T-helper 1 cell treated with Interleukin-12 subunit alpha and Interleukin-12 subunit beta and Interleukin-4 antibody, amounts not matched to agents 30 μg/mL and 1 μg/mL, for 36 hours (primary cell): ENCODE data around the gene NGB.
"Not testable (repeated sequence)": the region's sequence is repeated elsewhere in the genome, so short reads cannot be mapped to it uniquely, and the experiment has no call there.

Experiments
- H3K27ac Mint-ChIP-seq: one replicate; pipeline ENCODE4 v1.8.0; 2021; ENCODE audit warnings: mild to moderate bottlenecking, mixed read lengths
- H3K27me3 Mint-ChIP-seq: one replicate; pipeline ENCODE4 v1.8.0; 2021; ENCODE audit warnings: low read depth, mixed read lengths
- H3K36me3 Mint-ChIP-seq: one replicate; pipeline ENCODE4 v1.8.0; 2021; ENCODE audit warnings: low read depth, mixed read lengths
- H3K4me1 Mint-ChIP-seq: one replicate; pipeline ENCODE4 v1.8.0; 2021; ENCODE audit warnings: low read depth, mixed read lengths
- H3K4me3 Mint-ChIP-seq: one replicate; pipeline ENCODE4 v1.8.0; 2021; ENCODE audit warnings: mild to moderate bottlenecking, moderate library complexity, mixed read lengths
- H3K9me3 Mint-ChIP-seq: one replicate; pipeline ENCODE4 v1.8.0; 2021; ENCODE audit warnings: mixed read lengths

The NGB gene

GRCh38 chr14:77271113-77271710, at the start of gene NGB:
NGB (minus strand) TSS chr14:77271206; CDS start chr14:77270937, 269 bp downstream.
- H3K4me3 Mint-ChIP-seq, result no peak within 1 kb of the TSS
- H3K36me3 Mint-ChIP-seq, result no peaks in the 10 kb centered on the region
- peaks cover 2% of the 10 kb centered on the region for H3K4me1 Mint-ChIP-seq
- H3K27ac Mint-ChIP-seq, result no peak within 1 kb of the TSS
- peaks cover 2% of the 10 kb centered on the region for H3K9me3 Mint-ChIP-seq
- H3K27me3 Mint-ChIP-seq, result peaks cover 45% of the 10 kb centered on the region

GRCh38 chr14:77320238-77320935, 49.4 kb upstream of the NGB start, which contains the start of gene POMT2:
POMT2 (minus strand) TSS chr14:77320883; CDS start chr14:77320681, 202 bp downstream.
- H3K4me1 Mint-ChIP-seq, result peaks cover 20% of the 10 kb centered on the region
- H3K27ac Mint-ChIP-seq, result peak within 1 kb of the TSS; percentile 99
- H3K36me3 Mint-ChIP-seq, result no peaks in the 10 kb centered on the region
- no peaks in the 10 kb centered on the region for H3K9me3 Mint-ChIP-seq
- peak within 1 kb of the TSS; percentile 98 for H3K4me3 Mint-ChIP-seq
- H3K27me3 Mint-ChIP-seq, result no peaks in the 10 kb centered on the region

- no peaks in the 10 kb centered on the region for H3K9me3 Mint-ChIP-seq
- peaks cover 20% of the 10 kb centered on the region for H3K4me1 Mint-ChIP-seq
- no peak overlapping the region for H3K27ac Mint-ChIP-seq
- H3K27me3 Mint-ChIP-seq, result no peaks in the 10 kb centered on the region
- H3K4me3 Mint-ChIP-seq, result no peak overlapping the region
- no peaks in the 10 kb centered on the region for H3K36me3 Mint-ChIP-seq
These were observed 48.4 kb upstream of the NGB start for GRCh38 chr14:77319422-77319821.

GRCh38 chr14:77318756-77319155, 47.8 kb upstream of the NGB start:
- peaks cover 20% of the 10 kb centered on the region for H3K4me1 Mint-ChIP-seq
- H3K36me3 Mint-ChIP-seq, H3K4me3 Mint-ChIP-seq, H3K9me3 Mint-ChIP-seq, H3K27me3 Mint-ChIP-seq, H3K27ac Mint-ChIP-seq: not testable (repeated sequence)

GRCh38 chr14:77318006-77318553, 47.1 kb upstream of the NGB start:
- Mint-ChIP-seq H3K4me1 (peaks cover 20% of the 10 kb centered on the region), H3K9me3 (no peaks in the 10 kb centered on the region), H3K27ac (no peak overlapping the region), H3K4me3 (no peak overlapping the region), H3K27me3 (no peaks in the 10 kb centered on the region), H3K36me3 (no peaks in the 10 kb centered on the region)

- no peaks in the 10 kb centered on the region for H3K27me3 Mint-ChIP-seq
- H3K9me3 Mint-ChIP-seq, result no peaks in the 10 kb centered on the region
- H3K4me1 Mint-ChIP-seq, result peaks cover 11% of the 10 kb centered on the region
- no peak overlapping the region for H3K27ac Mint-ChIP-seq
- H3K4me3 Mint-ChIP-seq, result no peak overlapping the region
- no peaks in the 10 kb centered on the region for H3K36me3 Mint-ChIP-seq
These were observed 45.9 kb upstream of the NGB start for GRCh38 chr14:77316872-77317301.

- Mint-ChIP-seq H3K4me3 (no peak overlapping the region), H3K36me3 (no peaks in the 10 kb centered on the region), H3K4me1 (peaks cover 9% of the 10 kb centered on the region), H3K27ac (no peak overlapping the region), H3K27me3 (no peaks in the 10 kb centered on the region), H3K9me3 (no peaks in the 10 kb centered on the region)
These were observed 45.1 kb upstream of the NGB start for GRCh38 chr14:77316195-77316505.

- Mint-ChIP-seq H3K9me3 (no peaks in the 10 kb centered on the region), H3K4me3 (no peak overlapping the region), H3K27me3 (no peaks in the 10 kb centered on the region), H3K36me3 (no peaks in the 10 kb centered on the region), H3K4me1 (peaks cover 5% of the 10 kb centered on the region), H3K27ac (no peak overlapping the region)
These were observed 43.8 kb upstream of the NGB start for GRCh38 chr14:77314539-77315457.

GRCh38 chr14:77314043-77314442, 43.0 kb upstream of the NGB start:
- Mint-ChIP-seq H3K9me3 (no peaks in the 10 kb centered on the region), H3K27me3 (no peaks in the 10 kb centered on the region), H3K4me1 (peaks cover 2% of the 10 kb centered on the region), H3K4me3 (no peak overlapping the region), H3K27ac (no peak overlapping the region), H3K36me3 (no peaks in the 10 kb centered on the region)

GRCh38 chr14:77313371-77313770, 42.4 kb upstream of the NGB start:
- Mint-ChIP-seq H3K36me3 (no peaks in the 10 kb centered on the region), H3K27ac (no peak overlapping the region), H3K4me3 (no peak overlapping the region), H3K27me3 (no peaks in the 10 kb centered on the region), H3K9me3 (no peaks in the 10 kb centered on the region), H3K4me1 (peaks cover 1% of the 10 kb centered on the region)

GRCh38 chr14:77311217-77311616, 40.2 kb upstream of the NGB start:
- peaks cover 3% of the 10 kb centered on the region for H3K4me1 Mint-ChIP-seq
- no peak overlapping the region for H3K27ac Mint-ChIP-seq
- no peaks in the 10 kb centered on the region for H3K36me3 Mint-ChIP-seq
- no peaks in the 10 kb centered on the region for H3K27me3 Mint-ChIP-seq
- no peak overlapping the region for H3K4me3 Mint-ChIP-seq
- no peaks in the 10 kb centered on the region for H3K9me3 Mint-ChIP-seq

GRCh38 chr14:77310026-77310425, 39.0 kb upstream of the NGB start:
- Mint-ChIP-seq H3K36me3 (no peaks in the 10 kb centered on the region), H3K4me3 (no peak overlapping the region), H3K4me1 (peaks cover 3% of the 10 kb centered on the region), H3K9me3 (no peaks in the 10 kb centered on the region), H3K27me3 (no peaks in the 10 kb centered on the region), H3K27ac (no peak overlapping the region)

- Mint-ChIP-seq H3K36me3 (no peaks in the 10 kb centered on the region), H3K27ac (no peak overlapping the region), H3K9me3 (no peaks in the 10 kb centered on the region), H3K27me3 (no peaks in the 10 kb centered on the region), H3K4me1 (peaks cover 8% of the 10 kb centered on the region), H3K4me3 (no peak overlapping the region)
These were observed 38.1 kb upstream of the NGB start for GRCh38 chr14:77309131-77309530.

- Mint-ChIP-seq H3K36me3 (no peaks in the 10 kb centered on the region), H3K27me3 (no peaks in the 10 kb centered on the region), H3K4me1 (peaks cover 21% of the 10 kb centered on the region), H3K27ac (peak overlapping the region; percentile 9), H3K4me3 (no peak overlapping the region), H3K9me3 (no peaks in the 10 kb centered on the region)
These were observed 36.0 kb upstream of the NGB start for GRCh38 chr14:77306851-77307496.
